ENCODE results near the gene SLCO1B3. TPM values are rescaled to one million over a fixed set of nuclear protein-coding genes. Genes with fewer than 3 reads are reported as not detected.

SLCO1B3 gene
- total and polyA plus RNA-seq, 9 of the 15 experiments (the other 6 are each of a cell fraction or from before 2014, with no cell fraction given) = not detected

DNA sequence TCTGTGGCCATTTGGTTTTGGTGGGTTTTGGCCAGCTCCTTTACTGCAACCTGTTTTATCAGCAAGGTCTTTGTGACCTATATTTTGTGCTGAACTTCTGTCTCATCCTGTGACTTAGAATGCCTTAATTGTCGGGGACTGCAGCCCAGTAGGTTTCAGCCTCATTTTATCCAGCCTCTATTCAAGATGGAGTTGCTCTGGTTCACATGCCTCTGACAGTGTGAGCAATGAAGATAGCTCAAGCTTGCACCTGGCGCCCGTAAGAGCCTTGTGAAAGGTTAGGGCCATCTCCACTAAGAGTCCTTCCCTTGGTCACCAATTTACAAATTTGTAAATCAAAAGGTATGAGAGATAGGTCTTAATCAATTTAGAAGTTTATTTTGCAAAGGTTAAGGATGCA is 19.4 kb downstream of the SLCO1B3 start:
- Histone ChIP-seq H3K36me3 (ENCODE audit: control insufficient read depth, insufficient read depth, low read length) (no peaks in the 10 kb centered on the region), H2AFZ (ENCODE audit: low read depth, low read length) (no peak overlapping the region), H3K9me3 (replicated peaks; ENCODE audit: control insufficient read depth, insufficient read depth, low read depth, low read length) (no peaks in the 10 kb centered on the region), H3K9ac (ENCODE audit: insufficient read depth in 1 of 2, low read depth in 2 of 2, low read length in 2 of 2) (no peak overlapping the region), H4K20me1 (replicated peaks; ENCODE audit: control insufficient read depth, insufficient read depth, low read length) (no peaks in the 10 kb centered on the region), H3K27ac (ENCODE audit: extremely low read depth, low read depth, low read length) (no peak overlapping the region), H3K4me1 (replicated peaks in 1 of 2; ENCODE audit: control insufficient read depth in 2 of 2, insufficient read depth in 2 of 2, low read length in 2 of 2) (no peaks in the 10 kb centered on the region), H3K4me3 (no peak overlapping the region), H3K79me2 (ENCODE audit: control insufficient read depth, insufficient read depth, low read length) (no peaks in the 10 kb centered on the region), H3K4me2 (ENCODE audit: insufficient read depth, low read length) (no peak overlapping the region), H3K9me1 (ENCODE audit: control insufficient read depth, insufficient read depth, low read length) (no peaks in the 10 kb centered on the region), H3K27me3 (ENCODE audit: control insufficient read depth in 2 of 2, insufficient read depth in 2 of 2, low read length in 2 of 2) (no peaks in the 10 kb centered on the region)
- WGBS (ENCODE audit: insufficient coverage, low coverage, missing lambda C conversion rate) = 0% methylated on average over 3 of the region's 3 CpGs
- ChIA-PET CTCF (ENCODE audit: low intra/inter-chr PET ratio) (no interaction called here), POLR2A (no interaction called here)
- in situ Hi-C loops (cut with MboI) (no loop called here), intact Hi-C loops (cut with micrococcal nuclease) (no loop called here)
- ATAC-seq (no peak), DNase-seq (ENCODE audit: extremely low read depth in 1 of 4, low spot score in 3 of 4) (no peak), FAIRE-seq (no peak)
- no TSS peak for BruUV-seq (replicated peaks)
- TF ChIP-seq ZNF282 (CRISPR knock-in tag; IDR thresholded peaks at IDR 0.05) = no peak
- TF ChIP-seq L3MBTL2 (IDR thresholded peaks at IDR 0.05) = no peak
- TF ChIP-seq ID3 (CRISPR knock-in tag; IDR thresholded peaks at IDR 0.05) = no peak
- no peak for TF ChIP-seq ID3 (tag; IDR thresholded peaks at IDR 0.05)
- no peak for TF ChIP-seq JUN (IDR thresholded peaks at IDR 0.05; ENCODE audit: borderline replicate concordance, low read depth, low read length)
- no peak for TF ChIP-seq JUN (CRISPR knock-in tag; IDR thresholded peaks at IDR 0.05; ENCODE audit: borderline replicate concordance)
- TF ChIP-seq, protein P1, sequence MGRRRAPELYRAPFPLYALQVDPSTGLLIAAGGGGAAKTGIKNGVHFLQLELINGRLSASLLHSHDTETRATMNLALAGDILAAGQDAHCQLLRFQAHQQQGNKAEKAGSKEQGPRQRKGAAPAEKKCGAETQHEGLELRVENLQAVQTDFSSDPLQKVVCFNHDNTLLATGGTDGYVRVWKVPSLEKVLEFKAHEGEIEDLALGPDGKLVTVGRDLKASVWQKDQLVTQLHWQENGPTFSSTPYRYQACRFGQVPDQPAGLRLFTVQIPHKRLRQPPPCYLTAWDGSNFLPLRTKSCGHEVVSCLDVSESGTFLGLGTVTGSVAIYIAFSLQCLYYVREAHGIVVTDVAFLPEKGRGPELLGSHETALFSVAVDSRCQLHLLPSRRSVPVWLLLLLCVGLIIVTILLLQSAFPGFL (CRISPR knock-in tag; IDR thresholded peaks at IDR 0.05) = no peak
- no peak for TF ChIP-seq AFF1 (IDR thresholded peaks at IDR 0.05; ENCODE audit: low read depth in 1 of 2, partially characterized antibody in 2 of 2)
- TF ChIP-seq YY1 (IDR thresholded peaks at IDR 0.05; ENCODE audit: borderline replicate concordance in 1 of 3, control insufficient read depth in 1 of 3, extremely low read depth in 1 of 3, insufficient read depth in 3 of 3, insufficient read length in 1 of 3, insufficient replicate concordance in 2 of 3, low read depth in 1 of 3, low read length in 2 of 3) = no peak
- no peak for TF ChIP-seq ZNF12 (CRISPR knock-in tag; IDR thresholded peaks at IDR 0.05)
- TF ChIP-seq ZBTB7A (IDR thresholded peaks at IDR 0.05; ENCODE audit: borderline replicate concordance, control insufficient read depth, low read depth, low read length) = no peak
- no peak for TF ChIP-seq ARNT (IDR thresholded peaks at IDR 0.05)
